K562 (cell line): ENCODE results near the gene C17orf75. TPM values are rescaled to one million over a fixed set of nuclear protein-coding genes. Genes with fewer than 3 reads are reported as not detected.

Experiments used
- ADNP ChIP-seq: fragments of 200-800 bp; sonication (Bioruptor generic); IDR thresholded peaks from 2 replicates; pipeline ENCODE4 v1.6.1; 2016; ENCODE audit warnings: missing genetic modification characterization, missing compliant biosample characterization
- CCAR2 ChIP-seq: fragments of 200-400 bp; formaldehyde crosslinking; IDR thresholded peaks from 2 replicates; pipeline ENCODE4 v1.6.1; 2017; ENCODE audit warnings: mild to moderate bottlenecking, low read depth, low read length
- DMBX1 ChIP-seq: fragments of 250-450 bp; sonication (Bioruptor Pico); IDR thresholded peaks from 2 replicates; pipeline ENCODE4 v1.8.0; 2022; ENCODE audit warnings: inconsistent platforms, mild to moderate bottlenecking, moderate library complexity, borderline replicate concordance
- EZH2 ChIP-seq: IDR thresholded peaks from 2 replicates; pipeline ENCODE4 v1.6.1; 2012; ENCODE audit warnings: low read depth, mild to moderate bottlenecking, inconsistent platforms, low read length, borderline replicate concordance
- HDAC2 ChIP-seq: fragments of 450-650 bp; IDR thresholded peaks from 2 replicates; pipeline ENCODE4 v1.6.1; 2016; ENCODE audit warnings: mild to moderate bottlenecking
- HDAC3 ChIP-seq: fragments of 450-650 bp; IDR thresholded peaks from 2 replicates; pipeline ENCODE4 v1.6.1; 2018; ENCODE audit warnings: borderline replicate concordance, mild to moderate bottlenecking, moderate library complexity; ENCODE audit not compliant: partially characterized antibody
- ILF3 ChIP-seq: fragments of 450-650 bp; IDR thresholded peaks from 2 replicates; pipeline ENCODE4 v1.6.1; 2018; ENCODE audit warnings: antibody characterized with exemption, mild to moderate bottlenecking, moderate library complexity, borderline replicate concordance
- KLF13 ChIP-seq: fragments of 450-650 bp; IDR thresholded peaks from 2 replicates; pipeline ENCODE4 v1.6.1; 2016; ENCODE audit warnings: missing genetic modification characterization, low read depth, mild to moderate bottlenecking, missing compliant biosample characterization, moderate library complexity, borderline replicate concordance
- NFYB ChIP-seq: IDR thresholded peaks from 2 replicates; pipeline ENCODE4 v1.6.1; 2011; ENCODE audit warnings: mild to moderate bottlenecking, moderate library complexity; ENCODE audit not compliant: insufficient read length; ENCODE audit errors: extremely low read depth
- SRSF7 ChIP-seq: fragments of 200-400 bp; formaldehyde crosslinking; optimal IDR thresholded peaks from 2 replicates; pipeline ENCODE3; 2017; ENCODE audit warnings: mild to moderate bottlenecking, low read depth, low read length
- STAT5A ChIP-seq: IDR thresholded peaks from 2 replicates; pipeline ENCODE4 v1.6.1; 2012; ENCODE audit warnings: low read length, inconsistent platforms, borderline replicate concordance
- TEAD4 ChIP-seq, 2 experiments: sonication (generic) in 1 of 2; formaldehyde crosslinking in 1 of 2; IDR thresholded peaks; 2 replicates each; pipeline versions ENCODE4 v1.6.1 to v1.8.0; 2012 to 2022; ENCODE audit warnings: borderline replicate concordance in 1 of 2, inconsistent platforms in 1 of 2, low read length in 1 of 2, mild to moderate bottlenecking in 1 of 2, missing genetic modification reagents in 1 of 2
- ZBTB8A ChIP-seq: fragments of 450-650 bp; IDR thresholded peaks from 2 replicates; pipeline ENCODE4 v1.6.1; 2018; ENCODE audit warnings: mild to moderate bottlenecking, moderate library complexity; ENCODE audit not compliant: partially characterized antibody
- ZNF695 ChIP-seq: fragments of 450-650 bp; formaldehyde crosslinking; IDR thresholded peaks from 2 replicates; pipeline ENCODE4 v1.4.0; 2020; ENCODE audit warnings: mild to moderate bottlenecking, moderate library complexity
- ZNF707 ChIP-seq: fragments of 250-450 bp; sonication (Bioruptor Pico); conservative IDR thresholded peaks from 2 replicates; pipeline ENCODE4 v1.8.0; 2022; ENCODE audit warnings: inconsistent platforms, mild to moderate bottlenecking, moderate library complexity
- polyA plus RNA-seq, 8 experiments: library from polyadenylated mRNA; depleted of rRNA in 4 of 8; stranded (reverse) in 5 of 8; unstranded in 3 of 8; fragments of >200 nt; fragmentation: Nextera tagmentation in 2 of 8; fragmentation: Illumina TruSeq in 1 of 8; extraction: Ambion mirVana in 2 of 8; extraction: Trizol in 1 of 8; gene quantifications; 2 replicates each; pipeline versions ENCODE4 v1.2.1 to v1.2.3, GENCODE V29; 2011 to 2014; ENCODE audit warnings: inconsistent platforms in 1 of 8, missing spikeins in 1 of 8
- total RNA-seq, 7 experiments: library from RNA; depleted of rRNA in 6 of 7; stranded (reverse); fragments of >200 nt in 6 of 7; fragmentation: Illumina TruSeq in 2 of 7; extraction: Trizol in 2 of 7; gene quantifications; 2 replicates each; pipeline versions ENCODE4 v1.2.1 to v1.2.3, GENCODE V29; 2011 to 2021; ENCODE audit warnings: low replicate concordance in 1 of 7
- TF ChIP-seq, protein P1 (sequence below): sonication (generic); formaldehyde crosslinking; IDR thresholded peaks from 2 replicates; pipeline ENCODE4 v1.8.0; 2022; ENCODE audit warnings: missing genetic modification reagents, mild to moderate bottlenecking, borderline replicate concordance
- TF ChIP-seq, protein P2 (sequence below): sonication (generic); formaldehyde crosslinking; IDR thresholded peaks from 2 replicates; pipeline ENCODE4 v1.8.0; 2022; ENCODE audit warnings: mild to moderate bottlenecking, low read depth, missing genetic modification reagents
- TF ChIP-seq, protein P3 (sequence below): fragments of 250-450 bp; sonication (Bioruptor Pico); IDR thresholded peaks from 2 replicates; pipeline ENCODE4 v1.4.0; 2020

C17orf75 gene
- total and polyA plus RNA-seq, 9 of the 15 experiments (the other 6 are each of a cell fraction or from before 2014, with no cell fraction given): 15.5 to 55.7 (median 18.5) TPM

DNA sequence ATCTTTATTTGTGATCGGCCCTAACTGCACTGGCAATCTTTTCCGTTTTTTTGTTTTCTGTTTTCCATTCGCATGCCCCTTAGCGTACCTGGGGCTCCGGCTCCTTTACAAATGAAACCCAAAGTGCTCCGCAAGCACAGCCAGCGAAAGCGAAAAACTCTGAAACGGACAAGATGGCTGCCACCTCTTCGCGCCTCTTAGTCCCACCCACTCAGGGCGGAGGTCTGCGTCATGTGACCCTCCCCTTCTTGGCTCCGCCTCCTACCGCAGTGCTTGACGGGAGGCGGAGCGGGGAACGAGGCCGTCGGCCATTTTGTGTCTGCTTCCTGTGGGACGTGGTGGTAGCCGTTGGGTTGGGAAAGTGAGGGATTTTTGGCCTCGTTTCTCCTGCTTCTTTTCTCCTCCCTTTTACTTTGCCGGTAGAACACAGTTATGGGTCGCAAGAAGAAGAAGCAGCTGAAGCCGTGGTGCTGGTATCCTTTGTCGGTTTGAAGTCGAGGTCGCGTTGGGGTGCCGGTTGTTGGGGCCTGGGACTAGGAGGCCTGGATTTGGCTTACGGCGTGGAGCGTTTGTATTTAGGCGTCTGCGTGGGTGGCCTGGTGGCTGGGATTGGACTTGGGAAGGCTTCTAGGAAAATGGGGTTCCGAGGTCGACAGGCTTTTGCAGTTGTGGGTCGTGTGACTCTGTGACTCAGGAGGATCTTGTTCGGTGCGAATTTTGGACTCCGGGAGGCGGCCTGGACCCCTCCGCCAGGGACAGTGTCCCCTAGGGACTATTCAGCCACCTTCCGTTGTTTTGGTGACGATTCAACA is 8.1 kb upstream of the C17orf75 start, which contains the start of gene ZNF207 (continued):
- TF ChIP-seq KLF13 (tag) (0 out of 2 replicates have a peak, but pooled peaks have one; percentile 17), CCAR2 (no peak), ZBTB8A (no peak), ZNF695 (CRISPR knock-in tag) (no peak), HDAC2 (no peak), NFYB (peak; percentile 17), ZNF707 (CRISPR knock-in tag) (0 out of 2 replicates have a peak, but pooled peaks have one; percentile 8), SRSF7 (no peak), STAT5A (no peak), DMBX1 (no peak), ADNP (tag) (no peak), HDAC3 (peak; percentile 41), EZH2 (no peak), TEAD4 (IDR thresholded peaks at IDR 0.05; ENCODE audit: low read length) (peak; percentile 71), TEAD4 (CRISPR knock-in tag; IDR thresholded peaks at IDR 0.05; ENCODE audit: borderline replicate concordance) (no peak), ILF3 (0 out of 2 replicates have a peak, but pooled peaks have one; percentile 47)
- TF ChIP-seq, protein P1, sequence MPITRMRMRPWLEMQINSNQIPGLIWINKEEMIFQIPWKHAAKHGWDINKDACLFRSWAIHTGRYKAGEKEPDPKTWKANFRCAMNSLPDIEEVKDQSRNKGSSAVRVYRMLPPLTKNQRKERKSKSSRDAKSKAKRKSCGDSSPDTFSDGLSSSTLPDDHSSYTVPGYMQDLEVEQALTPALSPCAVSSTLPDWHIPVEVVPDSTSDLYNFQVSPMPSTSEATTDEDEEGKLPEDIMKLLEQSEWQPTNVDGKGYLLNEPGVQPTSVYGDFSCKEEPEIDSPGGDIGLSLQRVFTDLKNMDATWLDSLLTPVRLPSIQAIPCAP: no peak
- TF ChIP-seq, protein P2, sequence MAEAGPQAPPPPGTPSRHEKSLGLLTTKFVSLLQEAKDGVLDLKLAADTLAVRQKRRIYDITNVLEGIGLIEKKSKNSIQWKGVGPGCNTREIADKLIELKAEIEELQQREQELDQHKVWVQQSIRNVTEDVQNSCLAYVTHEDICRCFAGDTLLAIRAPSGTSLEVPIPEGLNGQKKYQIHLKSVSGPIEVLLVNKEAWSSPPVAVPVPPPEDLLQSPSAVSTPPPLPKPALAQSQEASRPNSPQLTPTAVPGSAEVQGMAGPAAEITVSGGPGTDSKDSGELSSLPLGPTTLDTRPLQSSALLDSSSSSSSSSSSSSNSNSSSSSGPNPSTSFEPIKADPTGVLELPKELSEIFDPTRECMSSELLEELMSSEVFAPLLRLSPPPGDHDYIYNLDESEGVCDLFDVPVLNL (CRISPR knock-in tag): no peak
- TF ChIP-seq, protein P3, sequence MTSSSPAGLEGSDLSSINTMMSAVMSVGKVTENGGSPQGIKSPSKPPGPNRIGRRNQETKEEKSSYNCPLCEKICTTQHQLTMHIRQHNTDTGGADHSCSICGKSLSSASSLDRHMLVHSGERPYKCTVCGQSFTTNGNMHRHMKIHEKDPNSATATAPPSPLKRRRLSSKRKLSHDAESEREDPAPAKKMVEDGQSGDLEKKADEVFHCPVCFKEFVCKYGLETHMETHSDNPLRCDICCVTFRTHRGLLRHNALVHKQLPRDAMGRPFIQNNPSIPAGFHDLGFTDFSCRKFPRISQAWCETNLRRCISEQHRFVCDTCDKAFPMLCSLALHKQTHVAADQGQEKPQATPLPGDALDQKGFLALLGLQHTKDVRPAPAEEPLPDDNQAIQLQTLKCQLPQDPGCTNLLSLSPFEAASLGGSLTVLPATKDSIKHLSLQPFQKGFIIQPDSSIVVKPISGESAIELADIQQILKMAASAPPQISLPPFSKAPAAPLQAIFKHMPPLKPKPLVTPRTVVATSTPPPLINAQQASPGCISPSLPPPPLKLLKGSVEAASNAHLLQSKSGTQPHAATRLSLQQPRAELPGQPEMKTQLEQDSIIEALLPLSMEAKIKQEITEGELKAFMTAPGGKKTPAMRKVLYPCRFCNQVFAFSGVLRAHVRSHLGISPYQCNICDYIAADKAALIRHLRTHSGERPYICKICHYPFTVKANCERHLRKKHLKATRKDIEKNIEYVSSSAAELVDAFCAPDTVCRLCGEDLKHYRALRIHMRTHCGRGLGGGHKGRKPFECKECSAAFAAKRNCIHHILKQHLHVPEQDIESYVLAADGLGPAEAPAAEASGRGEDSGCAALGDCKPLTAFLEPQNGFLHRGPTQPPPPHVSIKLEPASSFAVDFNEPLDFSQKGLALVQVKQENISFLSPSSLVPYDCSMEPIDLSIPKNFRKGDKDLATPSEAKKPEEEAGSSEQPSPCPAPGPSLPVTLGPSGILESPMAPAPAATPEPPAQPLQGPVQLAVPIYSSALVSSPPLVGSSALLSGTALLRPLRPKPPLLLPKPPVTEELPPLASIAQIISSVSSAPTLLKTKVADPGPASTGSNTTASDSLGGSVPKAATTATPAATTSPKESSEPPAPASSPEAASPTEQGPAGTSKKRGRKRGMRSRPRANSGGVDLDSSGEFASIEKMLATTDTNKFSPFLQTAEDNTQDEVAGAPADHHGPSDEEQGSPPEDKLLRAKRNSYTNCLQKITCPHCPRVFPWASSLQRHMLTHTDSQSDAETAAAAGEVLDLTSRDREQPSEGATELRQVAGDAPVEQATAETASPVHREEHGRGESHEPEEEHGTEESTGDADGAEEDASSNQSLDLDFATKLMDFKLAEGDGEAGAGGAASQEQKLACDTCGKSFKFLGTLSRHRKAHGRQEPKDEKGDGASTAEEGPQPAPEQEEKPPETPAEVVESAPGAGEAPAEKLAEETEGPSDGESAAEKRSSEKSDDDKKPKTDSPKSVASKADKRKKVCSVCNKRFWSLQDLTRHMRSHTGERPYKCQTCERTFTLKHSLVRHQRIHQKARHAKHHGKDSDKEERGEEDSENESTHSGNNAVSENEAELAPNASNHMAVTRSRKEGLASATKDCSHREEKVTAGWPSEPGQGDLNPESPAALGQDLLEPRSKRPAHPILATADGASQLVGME (CRISPR knock-in tag): no peak
